H1 (cell line): ENCODE measurements around the gene AFF2. TPM values are rescaled to one million over a fixed set of nuclear protein-coding genes. Genes with fewer than 3 reads are reported as not detected.

Source experiments
- CTCF ChIA-PET: fragments of 300-600 bp; sonication (Branson Sonifier 250); formaldehyde crosslinking; loops from one replicate; lab custom pipeline; 2021; ENCODE audit not compliant: partially characterized antibody; lab: Charles Lee
- POLR2A ChIA-PET: fragments of 300-600 bp; sonication (Branson Sonifier 250); formaldehyde crosslinking; loops from one replicate; lab custom pipeline; 2021; ENCODE audit warnings: inconsistent platforms; ENCODE audit not compliant: partially characterized antibody; lab: Charles Lee
- DNase-seq, 2 experiments: peaks; one replicate each; pipeline versions ENCODE4 v3.0.0 to v3.0.0-alpha.2; 2010 to 2022; ENCODE audit warnings: low spot score in 2 of 2, low read depth in 1 of 2, mixed read lengths in 1 of 2
- FAIRE-seq: peaks from 2 replicates; lab custom pipeline; 2011; peaks lifted over from hg19 to GRCh38; lab: Jason Lieb, UNC
- H2AFZ ChIP-seq: 2 replicates; pipeline ENCODE4 v1.8.1; 2012; ENCODE audit warnings: low read length, inconsistent platforms
- H2AK5ac ChIP-seq: 2 replicates; pipeline ENCODE4 v1.6.1; 2013; ENCODE audit warnings: low read depth, low read length
- H2BK120ac ChIP-seq: replicated peaks from 2 replicates; pipeline ENCODE3; 2013; ENCODE audit warnings: low read depth, low read length, inconsistent platforms
- H2BK12ac ChIP-seq: 2 replicates; pipeline ENCODE4 v1.6.1; 2013; ENCODE audit warnings: low read depth, low read length
- H2BK15ac ChIP-seq: 2 replicates; pipeline ENCODE4 v1.6.1; 2013; ENCODE audit warnings: low read length
- H2BK20ac ChIP-seq: 2 replicates; pipeline ENCODE4 v1.6.1; 2013; ENCODE audit warnings: low read length
- H2BK5ac ChIP-seq: 2 replicates; pipeline ENCODE4 v1.6.1; 2013; ENCODE audit warnings: low read depth, low read length
- H3K14ac ChIP-seq: 2 replicates; pipeline ENCODE4 v1.6.1; 2013; ENCODE audit warnings: inconsistent platforms; ENCODE audit not compliant: insufficient read length
- H3K18ac ChIP-seq: 2 replicates; pipeline ENCODE4 v1.6.1; 2013; ENCODE audit warnings: low read length; ENCODE audit errors: extremely low read depth
- H3K23ac ChIP-seq: 2 replicates; pipeline ENCODE4 v1.6.1; 2013; ENCODE audit warnings: inconsistent platforms; ENCODE audit not compliant: insufficient read length
- H3K23me2 ChIP-seq: 2 replicates; pipeline ENCODE4 v1.6.1; 2013; ENCODE audit warnings: low read depth, low read length
- H3K27ac ChIP-seq: 2 replicates; pipeline ENCODE4 v1.6.1; 2011; ENCODE audit warnings: low read depth, low read length, inconsistent platforms
- H3K27me3 ChIP-seq, 4 experiments: replicated peaks in 1 of 4; 1 replicate in 1 of 4; 2 replicates in 3 of 4; pipeline versions ENCODE4 v1.6.1 to v1.8.1; 2011 to 2013; ENCODE audit warnings: low read length in 3 of 4, mild to moderate bottlenecking in 3 of 4, inconsistent platforms in 2 of 4, mixed read lengths in 2 of 4, moderate library complexity in 1 of 4; ENCODE audit not compliant: control insufficient read depth in 3 of 4, insufficient read depth in 3 of 4; ENCODE audit errors: extremely low read depth in 1 of 4
- H3K36me3 ChIP-seq, 4 experiments: 2 replicates each; pipeline versions ENCODE4 v1.6.1 to v1.8.1; 2011 to 2013; ENCODE audit warnings: mild to moderate bottlenecking in 4 of 4, low read length in 3 of 4, moderate library complexity in 2 of 4, control low read depth in 1 of 4, inconsistent platforms in 1 of 4; ENCODE audit not compliant: insufficient read depth in 4 of 4, control insufficient read depth in 2 of 4
- H3K4ac ChIP-seq: replicated peaks from 2 replicates; pipeline ENCODE3; 2013; ENCODE audit warnings: low read length, low read depth, mixed read lengths, inconsistent platforms; ENCODE audit not compliant: insufficient read length
- H3K4me1 ChIP-seq, 4 experiments: replicated peaks in 1 of 4; 1 replicate in 1 of 4; 2 replicates in 3 of 4; pipeline versions ENCODE4 v1.6.1 to v1.8.1; 2011 to 2013; ENCODE audit warnings: low read length in 3 of 4, inconsistent platforms in 2 of 4, mixed read lengths in 1 of 4; ENCODE audit not compliant: insufficient read depth in 4 of 4, control insufficient read depth in 3 of 4
- H3K4me2 ChIP-seq, 2 experiments: 2 replicates each; pipeline versions ENCODE4 v1.6.1 to v1.8.1; 2011 to 2013; ENCODE audit warnings: low read depth in 2 of 2, low read length in 2 of 2, control low read depth in 1 of 2, inconsistent platforms in 1 of 2, mild to moderate bottlenecking in 1 of 2; ENCODE audit not compliant: insufficient read depth in 1 of 2
- H3K4me3 ChIP-seq, 4 experiments: fragments of 200-600, 300-600 bp in 1 of 4; sonication (generic), shearing (Covaris generic), sonication (Bioruptor Twin) in 1 of 4; 2 replicates each; pipeline versions ENCODE4 v1.5.1 to v1.8.1; 2011 to 2016; ENCODE audit warnings: low read length in 4 of 4, low read depth in 3 of 4, control low read depth in 2 of 4, inconsistent platforms in 2 of 4, mild to moderate bottlenecking in 2 of 4, mixed read lengths in 1 of 4, moderate library complexity in 1 of 4; ENCODE audit not compliant: insufficient read depth in 2 of 4; ENCODE audit errors: extremely low read depth in 1 of 4
- H3K56ac ChIP-seq: replicated peaks from 2 replicates; pipeline ENCODE3; 2013; ENCODE audit warnings: low read depth, mild to moderate bottlenecking, mixed read lengths, low read length, inconsistent platforms; ENCODE audit not compliant: insufficient read length
- H3K79me1 ChIP-seq: 2 replicates; pipeline ENCODE4 v1.6.1; 2013; ENCODE audit warnings: low read depth, low read length, control low read depth
- H3K79me2 ChIP-seq, 2 experiments: 2 replicates each; pipeline versions ENCODE4 v1.6.1 to v1.8.1; 2012 to 2013; ENCODE audit warnings: low read length in 2 of 2, mild to moderate bottlenecking in 2 of 2, inconsistent platforms in 1 of 2; ENCODE audit not compliant: insufficient read depth in 2 of 2, control insufficient read depth in 1 of 2
- H3K9ac ChIP-seq, 4 experiments: replicated peaks in 1 of 4; 1 replicate in 1 of 4; 2 replicates in 3 of 4; pipeline versions ENCODE4 v1.6.1 to v1.8.1; 2011 to 2013; ENCODE audit warnings: low read depth in 3 of 4, low read length in 3 of 4, control low read depth in 2 of 4, mild to moderate bottlenecking in 2 of 4, moderate library complexity in 2 of 4, inconsistent platforms in 1 of 4; ENCODE audit errors: extremely low read depth in 1 of 4
- H3K9me3 ChIP-seq, 2 experiments: 2 replicates each; pipeline versions ENCODE4 v1.6.1 to v1.8.1; 2012 to 2013; ENCODE audit warnings: mild to moderate bottlenecking in 2 of 2, moderate library complexity in 2 of 2, control low read depth in 1 of 2, inconsistent platforms in 1 of 2, low read depth in 1 of 2, low read length in 1 of 2, mixed read lengths in 1 of 2; ENCODE audit not compliant: insufficient read depth in 2 of 2
- H4K20me1 ChIP-seq, 2 experiments: replicated peaks in 1 of 2; 2 replicates each; pipeline versions ENCODE3 to v1.8.1; 2011 to 2013; ENCODE audit warnings: inconsistent platforms in 2 of 2, low read length in 2 of 2, mild to moderate bottlenecking in 1 of 2; ENCODE audit not compliant: insufficient read depth in 2 of 2, control insufficient read depth in 1 of 2
- H4K5ac ChIP-seq: 2 replicates; pipeline ENCODE4 v1.6.1; 2013; ENCODE audit warnings: low read length, low read depth, mixed read lengths, inconsistent platforms; ENCODE audit not compliant: insufficient read length
- H4K8ac ChIP-seq: 2 replicates; pipeline ENCODE4 v1.8.0; 2013; ENCODE audit warnings: mild to moderate bottlenecking, moderate library complexity, low read length, inconsistent platforms; ENCODE audit not compliant: insufficient read depth; ENCODE audit errors: extremely low read depth
- H4K91ac ChIP-seq: replicated peaks from 2 replicates; pipeline ENCODE3; 2013; ENCODE audit warnings: low read length, mixed read lengths, inconsistent platforms; ENCODE audit not compliant: insufficient read length
- CEBPB ChIP-seq: IDR thresholded peaks from 2 replicates; pipeline ENCODE4 v1.6.1; 2012; ENCODE audit warnings: low read depth, low read length
- CHD1 ChIP-seq: IDR thresholded peaks from 2 replicates; pipeline ENCODE4 v1.6.1; 2012; ENCODE audit warnings: low read depth, low read length, improper control_type of control experiment
- HDAC2 ChIP-seq, 2 experiments: fragments of 300-600 bp in 1 of 2; sonication (generic) in 1 of 2; IDR thresholded peaks; 2 replicates each; pipeline ENCODE4 v1.6.1; 2011 to 2012; ENCODE audit warnings: low read depth in 2 of 2, low read length in 2 of 2, mild to moderate bottlenecking in 2 of 2, moderate library complexity in 2 of 2, borderline replicate concordance in 1 of 2, inconsistent platforms in 1 of 2
- HDAC6 ChIP-seq: IDR thresholded peaks from one replicate; pipeline ENCODE4 v1.7.1; 2012; ENCODE audit warnings: low read depth, mild to moderate bottlenecking, inconsistent platforms, low read length, moderate library complexity
- RAD21 ChIP-seq, 2 experiments: IDR thresholded peaks in 1 of 2; conservative IDR thresholded peaks in 1 of 2; 2 replicates each; pipeline ENCODE4 v1.6.1; 2011; ENCODE audit warnings: low read depth in 2 of 2, low read length in 2 of 2, improper control_type of control experiment in 1 of 2, inconsistent platforms in 1 of 2, mild to moderate bottlenecking in 1 of 2, moderate library complexity in 1 of 2
- SIX5 ChIP-seq: IDR thresholded peaks from 2 replicates; pipeline ENCODE4 v1.6.1; 2011; ENCODE audit warnings: mild to moderate bottlenecking, low read depth, low read length
- WGBS, 2 experiments: shearing (Covaris generic) in 1 of 2; methylation state at CpG; one replicate each; pipeline versions ENCODE4 v1.1.6 to v1.1.7; 2013 to 2015; ENCODE audit warnings: low lambda C conversion rate in 2 of 2, mixed read lengths in 2 of 2, inconsistent platforms in 1 of 2, low coverage in 1 of 2, missing lambda C conversion rate in 1 of 2; ENCODE audit not compliant: insufficient replicate concordance in 2 of 2, insufficient coverage in 1 of 2, insufficient read length in 1 of 2; ENCODE audit errors: extremely low coverage in 1 of 2, missing lambda C conversion rate in 1 of 2; 5-methylcytosine and 5-hydroxymethylcytosine counted together
- polyA plus RNA-seq, 7 experiments: library from polyadenylated mRNA; depleted of rRNA in 3 of 7; stranded (reverse) in 5 of 7; unstranded in 2 of 7; fragments of >200 nt in 5 of 7; fragments of 200-250 nt in 2 of 7; gene quantifications; 1 replicate in 5 of 7; 2 replicates in 1 of 7; 4 replicates in 1 of 7; pipeline versions ENCODE4 v1.2.1 to v1.2.3, GENCODE V29; 2011 to 2013; ENCODE audit warnings: missing spikeins in 2 of 7, mixed read lengths in 2 of 7
- total RNA-seq: library from RNA; stranded (reverse); fragmentation: NEBNext Ultra II Directional; extraction: Animal tissue kit (Norgen Biotek cat#: 25700); gene quantifications from 2 replicates; pipeline ENCODE4 v1.2.1, GENCODE V29; 2021
- TF ChIP-seq, protein P1 (sequence below): IDR thresholded peaks from 2 replicates; pipeline ENCODE4 v1.6.1; 2012; ENCODE audit warnings: inconsistent platforms
- TF ChIP-seq, protein P2 (sequence below): IDR thresholded peaks from 2 replicates; pipeline ENCODE4 v1.6.1; 2012; ENCODE audit warnings: inconsistent platforms

Gene AFF2
- total and polyA plus RNA-seq, 2 of the 8 experiments (the other 6 are each of a cell fraction or from before 2014, with no cell fraction given): 2.0 to 7.3 TPM

DNA sequence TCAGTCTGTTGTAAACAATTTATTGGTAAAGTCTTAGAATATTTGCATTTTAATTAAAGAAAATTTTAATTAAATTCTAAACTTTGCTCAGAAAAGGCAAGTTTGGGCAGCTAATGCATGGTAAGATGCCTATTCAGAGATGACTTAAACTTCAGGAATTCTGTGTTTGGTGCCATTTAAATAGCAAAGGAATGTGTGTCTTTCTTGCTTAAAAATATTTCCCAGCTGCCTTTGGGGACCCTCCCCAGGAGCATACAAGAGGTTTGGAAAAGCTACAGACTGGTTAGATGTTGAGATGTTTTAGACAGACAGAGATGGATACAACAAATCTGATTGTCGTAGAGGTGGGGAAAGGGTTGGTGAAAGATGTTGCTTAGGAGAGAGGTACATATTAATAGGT lies 36.5 kb downstream of the AFF2 start:
- Histone ChIP-seq H3K18ac (no peak overlapping the region), H4K20me1 (no peaks in the 10 kb centered on the region), H4K8ac (no peak overlapping the region), H3K9me3 (no peaks in the 10 kb centered on the region), H2BK12ac (no peak overlapping the region), H2AFZ (no peak overlapping the region), H3K79me1 (no peaks in the 10 kb centered on the region), H4K5ac (no peak overlapping the region), H3K4ac (no peak overlapping the region), H3K9ac (no peak overlapping the region), H3K27ac (no peak overlapping the region), H3K23me2 (no peaks in the 10 kb centered on the region), H2BK20ac (no peak overlapping the region), H3K23ac (no peak overlapping the region), H3K14ac (no peak overlapping the region), H2AK5ac (no peak overlapping the region), H2BK120ac (no peak overlapping the region), H3K36me3 (no peaks in the 10 kb centered on the region), H2BK5ac (no peak overlapping the region), H3K4me3 (no peak overlapping the region), H3K4me2 (no peak overlapping the region), H3K27me3 (no peaks in the 10 kb centered on the region; a peak in 1 of 7 replicates), H3K4me1 (no peaks in the 10 kb centered on the region; a peak in 1 of 7 replicates), H3K56ac (no peak overlapping the region), H3K79me2 (no peaks in the 10 kb centered on the region), H4K91ac (no peak overlapping the region), H2BK15ac (no peak overlapping the region)
- POLR2A ChIA-PET: interaction anchor here (1.1 kb wide), 1 partner anchor 36 kb away, joined by 4 read pairs; no protein-coding TSS in a partner anchor
- CTCF ChIA-PET: interaction anchor here (1.2 to 3.0 kb wide), 2 partner anchors 15 to 403 kb away, joined by 3 to 12 read pairs; no protein-coding TSS in a partner anchor
- DNase-seq (no peak), FAIRE-seq (no peak)
- WGBS, 2 experiments: 100% methylated on average over 1 of the region's 1 CpG; no CpG with 5 or more reads in 1 of the 2 experiments
- TF ChIP-seq RAD21 (IDR thresholded peaks at IDR 0.05 in 1 of 2, conservative IDR thresholded peaks at IDR 0.05 in 1 of 2; ENCODE audit: low read depth in 2 of 2, low read length in 2 of 2) (no peak), CEBPB (no peak), HDAC6 (no peak), SIX5 (no peak), HDAC2 (IDR thresholded peaks at IDR 0.05; ENCODE audit: borderline replicate concordance in 1 of 2, low read depth in 2 of 2, low read length in 2 of 2) (no peak), CHD1 (no peak)
- TF ChIP-seq, protein P1, sequence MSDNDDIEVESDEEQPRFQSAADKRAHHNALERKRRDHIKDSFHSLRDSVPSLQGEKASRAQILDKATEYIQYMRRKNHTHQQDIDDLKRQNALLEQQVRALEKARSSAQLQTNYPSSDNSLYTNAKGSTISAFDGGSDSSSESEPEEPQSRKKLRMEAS: no peak
- TF ChIP-seq, protein P2, sequence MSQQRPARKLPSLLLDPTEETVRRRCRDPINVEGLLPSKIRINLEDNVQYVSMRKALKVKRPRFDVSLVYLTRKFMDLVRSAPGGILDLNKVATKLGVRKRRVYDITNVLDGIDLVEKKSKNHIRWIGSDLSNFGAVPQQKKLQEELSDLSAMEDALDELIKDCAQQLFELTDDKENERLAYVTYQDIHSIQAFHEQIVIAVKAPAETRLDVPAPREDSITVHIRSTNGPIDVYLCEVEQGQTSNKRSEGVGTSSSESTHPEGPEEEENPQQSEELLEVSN: no peak
